HFF-Myc (cell line): Measurements from ENCODE around the gene ADCYAP1R1.

Experiments used
- DNase-seq: peaks from one replicate; pipeline ENCODE4 v3.0.0-alpha.2; 2011; ENCODE audit warnings: low read depth; ENCODE audit errors: extremely low read depth
- H3K4me3 ChIP-seq: replicated peaks from 2 replicates; pipeline ENCODE4 v1.5.1; 2011; ENCODE audit warnings: low read depth, mild to moderate bottlenecking, control low read depth, low read length
- TF ChIP-seq, protein P1 (sequence below): IDR thresholded peaks from 2 replicates; pipeline ENCODE4 v1.5.1; 2012; ENCODE audit warnings: mild to moderate bottlenecking, low read depth, low read length, control low read depth; ENCODE audit errors: missing control alignments

Gene ADCYAP1R1

DNA sequence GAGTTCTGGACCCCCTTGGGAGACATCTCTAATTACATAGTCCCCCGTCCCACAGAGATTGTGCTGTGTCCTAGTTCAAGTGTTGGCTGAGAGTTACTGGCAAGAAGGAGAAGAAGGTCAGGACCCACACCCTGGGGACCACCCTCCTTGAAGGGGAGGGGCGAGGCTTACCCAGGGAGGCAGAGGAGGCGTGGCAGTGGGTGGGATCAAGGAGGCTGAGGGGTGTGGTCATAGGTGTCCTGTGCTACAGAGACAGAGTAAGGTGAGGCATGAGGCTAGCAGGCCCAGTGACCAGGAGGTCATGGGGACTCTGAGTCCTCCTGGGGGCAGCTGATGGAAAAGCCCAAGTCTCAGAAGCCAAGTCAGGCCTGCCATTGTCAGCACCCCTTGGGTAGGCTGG, 29.4 kb upstream of the ADCYAP1R1 start:
- TF ChIP-seq, protein P1, sequence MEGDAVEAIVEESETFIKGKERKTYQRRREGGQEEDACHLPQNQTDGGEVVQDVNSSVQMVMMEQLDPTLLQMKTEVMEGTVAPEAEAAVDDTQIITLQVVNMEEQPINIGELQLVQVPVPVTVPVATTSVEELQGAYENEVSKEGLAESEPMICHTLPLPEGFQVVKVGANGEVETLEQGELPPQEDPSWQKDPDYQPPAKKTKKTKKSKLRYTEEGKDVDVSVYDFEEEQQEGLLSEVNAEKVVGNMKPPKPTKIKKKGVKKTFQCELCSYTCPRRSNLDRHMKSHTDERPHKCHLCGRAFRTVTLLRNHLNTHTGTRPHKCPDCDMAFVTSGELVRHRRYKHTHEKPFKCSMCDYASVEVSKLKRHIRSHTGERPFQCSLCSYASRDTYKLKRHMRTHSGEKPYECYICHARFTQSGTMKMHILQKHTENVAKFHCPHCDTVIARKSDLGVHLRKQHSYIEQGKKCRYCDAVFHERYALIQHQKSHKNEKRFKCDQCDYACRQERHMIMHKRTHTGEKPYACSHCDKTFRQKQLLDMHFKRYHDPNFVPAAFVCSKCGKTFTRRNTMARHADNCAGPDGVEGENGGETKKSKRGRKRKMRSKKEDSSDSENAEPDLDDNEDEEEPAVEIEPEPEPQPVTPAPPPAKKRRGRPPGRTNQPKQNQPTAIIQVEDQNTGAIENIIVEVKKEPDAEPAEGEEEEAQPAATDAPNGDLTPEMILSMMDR: no peak
- no peak for DNase-seq
- H3K4me3 ChIP-seq: no peak overlapping the region

DNA sequence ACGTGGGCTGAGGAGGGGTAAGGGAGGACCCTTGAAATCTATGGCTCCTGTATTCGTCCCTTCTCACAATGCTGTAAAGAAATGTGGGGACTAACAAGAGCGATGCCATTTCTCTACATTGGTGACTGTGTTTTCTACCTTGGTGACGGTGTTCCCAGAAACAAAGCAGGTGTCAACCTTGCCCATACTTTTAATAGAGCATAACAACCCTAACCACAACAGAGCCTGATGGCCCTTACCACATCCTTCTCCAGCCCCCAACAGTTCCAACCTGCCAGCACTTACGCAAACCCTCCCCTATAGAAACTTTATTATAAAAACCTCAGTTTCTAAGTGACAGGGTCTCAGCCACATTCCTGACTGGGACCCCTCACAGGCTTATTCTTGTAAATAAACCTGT, 28.2 kb upstream of the ADCYAP1R1 start:
- TF ChIP-seq, protein P1: no peak
- no peak for DNase-seq
- H3K4me3 ChIP-seq: no peak overlapping the region

DNA sequence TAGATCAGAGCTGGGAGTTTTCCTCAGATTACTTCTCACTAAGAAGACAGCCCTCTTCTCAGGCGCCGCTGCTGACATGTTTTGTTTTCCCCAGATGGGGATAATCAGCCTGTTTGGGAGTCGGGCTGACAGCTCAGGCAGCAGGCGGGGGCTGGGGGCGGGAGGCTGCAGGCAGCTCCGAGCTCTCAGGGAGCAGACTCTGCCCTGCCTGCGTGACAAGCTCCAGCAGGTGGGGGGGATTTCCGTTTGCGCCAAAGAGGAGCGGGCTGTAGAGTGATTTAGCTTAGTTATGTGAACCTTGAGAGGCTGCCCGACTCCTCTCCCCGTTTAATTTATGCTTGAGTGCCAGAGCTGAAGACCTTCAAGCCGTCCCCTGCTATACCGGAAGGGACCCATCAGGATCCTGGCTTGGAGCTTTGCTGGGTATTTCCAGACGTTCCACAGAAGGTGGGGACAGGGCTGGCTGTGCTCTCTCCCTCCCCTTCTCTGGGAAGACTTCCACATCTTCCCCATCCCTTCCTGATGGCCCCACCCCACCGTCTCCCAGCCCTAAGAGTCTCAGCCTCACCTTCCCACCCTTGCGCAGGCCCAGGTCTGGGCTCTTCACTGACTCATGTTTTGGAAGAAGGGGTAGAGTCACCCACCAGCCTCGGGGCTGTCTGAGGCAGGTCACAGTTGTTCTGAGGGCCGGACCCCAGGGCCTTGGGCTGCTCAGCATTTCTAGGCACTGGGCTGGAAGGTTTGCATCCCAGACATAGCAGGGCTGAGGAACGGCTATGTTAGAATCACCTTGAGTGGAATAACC, 24.7 kb upstream of the ADCYAP1R1 start:
- no peak overlapping the region for H3K4me3 ChIP-seq
- DNase-seq: no peak
- TF ChIP-seq, protein P1: no peak

DNA sequence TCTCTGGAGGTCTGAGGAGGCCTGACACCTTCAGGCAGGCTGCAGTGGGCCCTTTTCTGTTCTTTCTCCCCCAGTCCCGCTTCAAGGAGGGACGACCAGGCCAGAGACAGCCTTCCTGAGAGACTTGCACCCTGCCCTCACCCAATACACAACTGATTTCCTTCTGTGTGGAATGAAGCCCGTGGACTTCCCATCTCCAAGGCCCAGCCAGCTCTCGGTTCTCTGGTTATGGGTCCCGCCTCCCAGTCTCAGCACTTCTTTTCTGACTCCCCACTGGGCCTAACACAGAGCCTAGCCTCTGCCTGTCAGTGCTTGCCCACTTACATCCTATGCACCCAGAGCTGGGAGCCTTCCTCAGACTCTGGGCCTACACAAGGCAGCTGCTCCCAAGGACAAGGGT, 24.1 kb upstream of the ADCYAP1R1 start:
- TF ChIP-seq, protein P1: no peak
- no peak for DNase-seq
- H3K4me3 ChIP-seq: no peak overlapping the region

DNA sequence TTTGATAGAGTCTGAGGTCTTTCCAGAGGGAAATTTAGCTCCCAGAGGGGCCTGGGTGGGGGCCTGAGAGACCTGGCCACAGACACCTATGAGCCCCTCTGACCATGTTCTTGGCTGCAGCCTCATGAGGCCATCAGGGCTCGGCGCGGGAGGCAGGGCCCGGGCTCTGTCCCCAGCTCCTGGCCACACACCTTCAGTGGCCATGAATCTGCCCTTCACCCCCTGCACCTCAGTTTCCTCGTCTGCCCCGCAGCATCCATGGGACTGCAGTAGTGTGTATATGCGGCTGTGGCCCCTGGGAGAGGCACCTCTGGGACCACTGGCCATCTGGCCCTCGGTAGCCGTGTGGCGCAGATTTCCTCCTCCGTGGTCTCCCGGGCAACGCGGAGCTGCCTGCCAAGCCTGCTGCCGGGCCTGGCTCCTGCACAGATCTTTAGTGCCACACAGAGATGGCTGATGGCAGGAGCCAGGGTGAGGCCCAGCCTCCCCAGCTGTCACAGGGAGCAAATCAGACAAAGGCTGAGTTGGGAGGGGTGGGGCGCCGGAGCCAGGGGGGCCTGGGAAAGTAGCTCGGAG, 23.6 kb upstream of the ADCYAP1R1 start:
- DNase-seq: no peak
- TF ChIP-seq, protein P1: no peak
- no peak overlapping the region for H3K4me3 ChIP-seq

DNA sequence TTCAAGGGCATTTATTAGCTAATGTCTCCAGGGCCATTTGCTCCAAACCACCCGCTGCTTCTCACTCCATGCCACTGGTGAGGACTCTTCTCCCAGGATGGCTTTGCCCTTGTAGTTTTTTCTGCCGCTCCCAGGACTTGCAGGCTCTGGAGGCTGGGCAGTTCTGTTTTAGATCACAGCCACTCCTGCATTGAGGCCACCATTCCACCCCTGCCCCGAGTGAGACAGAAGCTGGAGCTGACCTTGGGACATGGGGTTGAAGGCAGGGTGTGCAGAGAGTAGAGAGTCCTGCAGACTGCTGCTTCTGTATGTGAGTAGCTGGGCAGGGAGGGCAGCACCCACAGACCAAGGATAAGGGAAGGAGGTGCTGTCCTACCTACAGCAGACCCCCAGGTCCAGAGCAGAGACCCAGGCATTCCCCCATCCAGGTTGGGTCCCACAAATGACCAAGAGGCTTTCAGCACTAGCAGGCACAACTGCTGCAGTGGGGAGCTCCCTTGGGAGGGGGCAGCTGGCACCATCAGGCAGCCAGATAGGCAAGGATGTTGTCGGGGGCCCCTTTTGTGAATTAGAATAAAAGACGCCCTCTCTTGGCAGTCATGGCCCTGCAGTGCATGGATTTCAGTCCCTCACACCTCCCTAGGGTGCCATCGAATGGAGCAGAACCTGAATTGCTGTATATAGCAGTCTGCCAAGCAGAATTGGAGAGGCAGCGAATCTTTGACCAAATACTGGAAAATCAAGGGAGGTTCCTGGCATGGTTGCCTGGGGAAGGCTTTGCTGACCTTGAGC, 22.7 kb upstream of the ADCYAP1R1 start:
- H3K4me3 ChIP-seq: no peak overlapping the region
- TF ChIP-seq, protein P1: no peak
- DNase-seq: no peak
